Esophagus squamous epithelium (tissue), 5 donors: Measurements from ENCODE around the gene RCAN2. TPM values are rescaled to one million over a fixed set of nuclear protein-coding genes. Genes with fewer than 3 reads are reported as not detected.

Source experiments
- DNase-seq: peaks from one replicate; lab custom pipeline; 2025; lab: John Stamatoyannopoulos, UW
- H3K27ac ChIP-seq, 4 donors: fragments of 200-600 bp; sonication (generic); one replicate each; pipeline ENCODE4 v1.5.1; 2016 to 2019; ENCODE audit warnings: mild to moderate bottlenecking in 1 of 4
- H3K27me3 ChIP-seq, 4 donors: fragments of 200-600 bp; sonication (generic); 1 replicate in 3 of 4; 2 replicates in 1 of 4; pipeline versions ENCODE4 v1.5.1 to v1.6.0; 2017 to 2021; ENCODE audit warnings: antibody characterized with exemption in 1 of 4
- H3K36me3 ChIP-seq, 3 donors: fragments of 200-600 bp; sonication (generic); one replicate each; pipeline ENCODE4 v1.5.1; 2016 to 2019
- H3K4me1 ChIP-seq, 3 donors: fragments of 200-600 bp; sonication (generic); one replicate each; pipeline ENCODE4 v1.5.1; 2017 to 2019
- H3K4me3 ChIP-seq, 4 donors: fragments of 200-600 bp; sonication (generic); 1 replicate in 3 of 4; 2 replicates in 1 of 4; pipeline ENCODE4 v1.5.1; 2016 to 2019; ENCODE audit warnings: mild to moderate bottlenecking in 2 of 4, moderate library complexity in 1 of 4
- H3K9me3 ChIP-seq, 3 donors: fragments of 200-600 bp; sonication (generic); one replicate each; pipeline ENCODE4 v1.5.1; 2016 to 2019
- CTCF ChIP-seq, 6 experiments: fragments of 450-650 bp in 4 of 6; fragments of 200-600 bp in 2 of 6; sonication (generic) in 2 of 6; IDR thresholded peaks; one replicate each; pipeline ENCODE4 v1.5.1; 2016 to 2019; ENCODE audit warnings: antibody characterized with exemption in 6 of 6, mild to moderate bottlenecking in 4 of 6, moderate library complexity in 4 of 6
- POLR2A ChIP-seq, 4 donors: fragments of 450-650 bp; IDR thresholded peaks; one replicate each; pipeline ENCODE4 v1.6.1; 2017; ENCODE audit warnings: antibody characterized with exemption in 4 of 4, mild to moderate bottlenecking in 4 of 4, moderate library complexity in 3 of 4
- WGBS, 2 donors: methylation state at CpG; one replicate each; pipeline ENCODE4 v1.1.5; 2018; 5-methylcytosine and 5-hydroxymethylcytosine counted together
- intact Hi-C: fragments of 100-400 bp; cut with DNase I; formaldehyde crosslinking; loops from one replicate; pipeline ENCODE4 v1.15.0; 2022
- total RNA-seq, 4 donors: library from RNA; depleted of rRNA; stranded (reverse); fragments of >200 nt; gene quantifications; one replicate each; pipeline ENCODE4 v1.1.0, GENCODE V29; 2016
- donor health status: DM: yes; HTN: yes; CAD: no.

RCAN2 gene
- total RNA-seq, 4 donors from 2014 or later, result 1.4 to 12.4 (median 4.0) TPM

- no peak overlapping the region for H3K27ac ChIP-seq
- intact Hi-C loops, result no loop called here
- H3K4me1 ChIP-seq, result no peaks in the 10 kb centered on the region
- H3K36me3 ChIP-seq, result no peaks in the 10 kb centered on the region
- no peak overlapping the region for H3K4me3 ChIP-seq
- no peaks in the 10 kb centered on the region for H3K9me3 ChIP-seq
- TF ChIP-seq POLR2A (IDR thresholded peaks at IDR 0.05) (no peak), CTCF (IDR thresholded peaks at IDR 0.05) (no peak)
- H3K27me3 ChIP-seq, result no peaks in the 10 kb centered on the region
- no peak for DNase-seq
These were observed 192.0 kb downstream of the RCAN2 start for GRCh38 chr6:46299253-46299652.

- 0 to 35% methylated on average over 1 of the region's 1 CpG for WGBS, 2 donors
- DNase-seq, result no peak
- intact Hi-C loops, result no loop called here
- Histone ChIP-seq H3K27ac (no peak overlapping the region), H3K27me3 (no peaks in the 10 kb centered on the region), H3K4me1 (no peaks in the 10 kb centered on the region), H3K36me3 (no peaks in the 10 kb centered on the region), H3K9me3 (no peaks in the 10 kb centered on the region), H3K4me3 (no peak overlapping the region)
- no peak for TF ChIP-seq POLR2A (IDR thresholded peaks at IDR 0.05)
- no peak for TF ChIP-seq CTCF (IDR thresholded peaks at IDR 0.05)
These were observed 194.7 kb downstream of the RCAN2 start for GRCh38 chr6:46296586-46296985.

GRCh38 chr6:46293641-46294316, 197.5 kb downstream of the RCAN2 start:
- intact Hi-C loops, result no loop called here
- no peak overlapping the region for H3K27ac ChIP-seq
- 66 to 79% methylated on average over 5 of the region's 5 CpGs for WGBS, 2 donors
- no peaks in the 10 kb centered on the region for H3K9me3 ChIP-seq
- H3K4me3 ChIP-seq, result no peak overlapping the region
- no peak for TF ChIP-seq CTCF (IDR thresholded peaks at IDR 0.05)
- no peaks in the 10 kb centered on the region for H3K36me3 ChIP-seq
- H3K27me3 ChIP-seq, result no peaks in the 10 kb centered on the region
- H3K4me1 ChIP-seq, result peaks cover 0 to 10% (median 0%) of the 10 kb centered on the region in 3 donors
- DNase-seq, result no peak

GRCh38 chr6:46291880-46292279, 199.4 kb downstream of the RCAN2 start:
- intact Hi-C loops, result no loop called here
- no peak overlapping the region for H3K27ac ChIP-seq
- H3K4me3 ChIP-seq, result no peak overlapping the region
- TF ChIP-seq POLR2A (IDR thresholded peaks at IDR 0.05) (no peak), CTCF (IDR thresholded peaks at IDR 0.05) (no peak)
- no peak for DNase-seq
- H3K36me3 ChIP-seq, result no peaks in the 10 kb centered on the region
- peaks cover 0 to 10% (median 0%) of the 10 kb centered on the region in 3 donors for H3K4me1 ChIP-seq
- 86 to 90% methylated on average over 2 of the region's 2 CpGs for WGBS, 2 donors
- no peaks in the 10 kb centered on the region for H3K9me3 ChIP-seq
- no peaks in the 10 kb centered on the region for H3K27me3 ChIP-seq

GRCh38 chr6:46291275-46291633, 200.0 kb downstream of the RCAN2 start:
- TF ChIP-seq CTCF (IDR thresholded peaks at IDR 0.05), result no peak
- no peak for TF ChIP-seq POLR2A (IDR thresholded peaks at IDR 0.05)
- no peak overlapping the region for H3K4me3 ChIP-seq
- WGBS, 2 donors, result 35 to 40% methylated on average over 2 of the region's 2 CpGs
- no peaks in the 10 kb centered on the region for H3K9me3 ChIP-seq
- H3K36me3 ChIP-seq, result no peaks in the 10 kb centered on the region
- no peak overlapping the region for H3K27ac ChIP-seq
- peaks cover 0 to 10% (median 0%) of the 10 kb centered on the region in 3 donors for H3K4me1 ChIP-seq
- intact Hi-C loops, result no loop called here
- no peaks in the 10 kb centered on the region for H3K27me3 ChIP-seq
- DNase-seq, result no peak
